ENCODE results near the gene KLRC3.
A peak's percentile ranks its signal among the peaks of the same experiment; 100 is the strongest.
"Not testable (repeated sequence)": the region's sequence is repeated elsewhere in the genome, so short reads cannot be mapped to it uniquely, and the experiment has no call there.

The KLRC3 gene

GRCh38 chr12:10409392-10409791, 11.0 kb downstream of the KLRC3 start, which contains the start of gene KLRC4:
Gene KLRC4 (minus strand): TSS chr12:10409757. CDS start chr12:10409575, 182 bp downstream.
- DNase-seq (ENCODE audit: insufficient read length) (no peak), FAIRE-seq (no peak)
- TF ChIP-seq TAF1 (IDR thresholded peaks at IDR 0.05; ENCODE audit: borderline replicate concordance, low read depth, low read length): no peak

- DNase-seq (ENCODE audit: insufficient read length) (no peak), FAIRE-seq (no peak)
- TF ChIP-seq POLR2A (IDR thresholded peaks at IDR 0.05; ENCODE audit: low read depth, low read length): no peak
- no peak for TF ChIP-seq TAF1 (IDR thresholded peaks at IDR 0.05; ENCODE audit: borderline replicate concordance, low read depth, low read length)
- no peak for TF ChIP-seq POLR2AphosphoS5 (IDR thresholded peaks at IDR 0.05; ENCODE audit: low read depth, low read length)
Observed at GRCh38 chr12:10408842-10409241, 11.6 kb downstream of the KLRC3 start.

GRCh38 chr12:10406725-10407124, 13.7 kb downstream of the KLRC3 start:
- DNase-seq (ENCODE audit: insufficient read length) (no peak), FAIRE-seq (peak; percentile 24)

DNA sequence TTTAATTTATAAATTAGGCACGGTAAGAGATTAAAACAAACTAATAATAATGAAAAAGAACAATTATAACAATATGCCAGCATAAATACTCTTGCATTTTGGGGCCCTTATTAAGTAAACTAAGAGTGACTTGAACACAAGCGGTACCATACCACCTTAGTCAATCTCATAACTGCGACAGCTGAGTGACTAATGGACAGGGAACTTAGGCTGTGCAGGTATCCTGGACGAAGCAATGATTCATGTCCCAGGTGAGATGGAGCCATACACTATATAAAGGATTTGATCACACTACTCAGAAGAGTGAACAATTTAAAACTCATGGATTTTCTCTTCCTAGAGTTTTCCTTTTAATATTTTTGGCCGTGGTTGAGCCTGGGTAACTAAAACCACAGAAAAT, 15.1 kb downstream of the KLRC3 start:
- TF ChIP-seq TAF1 (IDR thresholded peaks at IDR 0.05; ENCODE audit: borderline replicate concordance, low read depth, low read length) (no peak), POLR2AphosphoS5 (IDR thresholded peaks at IDR 0.05; ENCODE audit: low read depth, low read length) (no peak), POLR2A (IDR thresholded peaks at IDR 0.05; ENCODE audit: low read depth, low read length) (no peak)
- DNase-seq (ENCODE audit: insufficient read length) (no peak), FAIRE-seq (no peak)

More at GRCh38 chr12:10406725-10407124, 13.7 kb downstream of the KLRC3 start:
- TF ChIP-seq TAF1 (IDR thresholded peaks at IDR 0.05; ENCODE audit: borderline replicate concordance, low read depth, low read length): no peak
- no peak for TF ChIP-seq POLR2AphosphoS5 (IDR thresholded peaks at IDR 0.05; ENCODE audit: low read depth, low read length)
- TF ChIP-seq POLR2A (IDR thresholded peaks at IDR 0.05; ENCODE audit: low read depth, low read length): no peak

DNA sequence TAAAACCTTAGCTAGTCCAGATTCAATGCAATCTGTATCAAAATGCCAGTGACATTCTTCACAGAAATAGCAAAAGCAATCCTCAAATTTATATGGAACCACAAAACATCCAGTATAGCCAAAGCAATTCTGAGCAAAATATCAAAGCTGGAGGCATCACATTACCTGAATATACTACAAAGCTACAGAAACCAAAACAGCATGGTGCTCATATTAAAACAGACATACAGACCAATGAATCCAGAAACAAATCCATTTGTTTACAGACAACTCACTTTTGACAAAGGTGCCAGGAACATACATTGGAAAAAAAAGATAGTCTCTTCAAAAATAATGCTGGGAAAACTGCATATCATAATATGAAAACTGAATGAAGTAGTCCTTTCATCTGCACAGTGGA, 15.6 kb downstream of the KLRC3 start:
- FAIRE-seq (no peak), DNase-seq (ENCODE audit: insufficient read length) (no peak)
- TF ChIP-seq TAF1 (IDR thresholded peaks at IDR 0.05; ENCODE audit: borderline replicate concordance, low read depth, low read length) (no peak), POLR2A (IDR thresholded peaks at IDR 0.05; ENCODE audit: low read depth, low read length) (no peak), POLR2AphosphoS5 (IDR thresholded peaks at IDR 0.05; ENCODE audit: low read depth, low read length) (no peak)

DNA sequence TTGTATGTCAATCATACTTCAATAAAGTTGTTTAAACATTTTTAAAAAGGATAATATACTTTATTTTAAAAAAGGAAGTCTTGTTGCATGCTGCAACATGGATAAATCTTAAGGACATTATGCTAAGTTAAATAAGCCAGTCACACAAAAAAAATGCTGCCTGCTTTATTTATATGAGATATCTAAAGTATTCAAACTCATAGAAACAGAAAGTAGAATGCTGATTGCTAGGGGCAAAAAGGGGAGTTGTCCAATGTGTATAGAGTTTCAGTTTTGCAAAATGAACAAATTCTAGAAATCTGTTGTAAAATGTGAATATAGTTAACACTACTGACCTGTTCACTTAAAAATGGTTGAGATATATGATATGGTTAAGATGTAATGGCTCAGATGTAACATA, 19.6 kb downstream of the KLRC3 start:
- DNase-seq (ENCODE audit: insufficient read length) (no peak), FAIRE-seq (no peak)
- no peak for TF ChIP-seq TAF1 (IDR thresholded peaks at IDR 0.05; ENCODE audit: borderline replicate concordance, low read depth, low read length)
- TF ChIP-seq POLR2A (IDR thresholded peaks at IDR 0.05; ENCODE audit: low read depth, low read length): no peak

DNA sequence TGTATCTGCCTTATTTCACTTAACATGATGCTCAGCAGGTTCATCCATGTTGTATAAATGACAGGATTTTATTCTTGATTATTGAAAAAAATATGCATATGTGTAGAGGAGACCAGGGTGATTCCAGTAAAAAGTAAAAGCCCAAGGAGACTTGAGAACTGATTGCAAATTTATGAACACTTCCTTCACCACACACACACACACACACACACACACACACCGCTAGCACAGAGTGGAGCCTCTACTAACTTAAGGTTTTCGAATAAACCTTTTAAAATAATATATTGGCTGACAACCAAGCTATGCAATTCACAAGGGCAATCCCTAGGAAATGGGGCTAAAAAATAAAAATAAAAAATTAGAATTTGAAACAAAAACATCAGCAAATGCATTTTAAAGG, 22.2 kb downstream of the KLRC3 start:
- DNase-seq (ENCODE audit: insufficient read length) (no peak), FAIRE-seq (no peak)
- no peak for TF ChIP-seq POLR2A (IDR thresholded peaks at IDR 0.05; ENCODE audit: low read depth, low read length)
- no peak for TF ChIP-seq TAF1 (IDR thresholded peaks at IDR 0.05; ENCODE audit: borderline replicate concordance, low read depth, low read length)
- no peak for TF ChIP-seq POLR2AphosphoS5 (IDR thresholded peaks at IDR 0.05; ENCODE audit: low read depth, low read length)

- DNase-seq (ENCODE audit: insufficient read length) (no peak), FAIRE-seq (no peak)
- TF ChIP-seq POLR2AphosphoS5 (IDR thresholded peaks at IDR 0.05; ENCODE audit: low read depth, low read length) (no peak), TAF1 (IDR thresholded peaks at IDR 0.05; ENCODE audit: borderline replicate concordance, low read depth, low read length) (no peak), POLR2A (IDR thresholded peaks at IDR 0.05; ENCODE audit: low read depth, low read length) (no peak)
Observed at GRCh38 chr12:10397296-10397695, 23.1 kb downstream of the KLRC3 start.

DNA sequence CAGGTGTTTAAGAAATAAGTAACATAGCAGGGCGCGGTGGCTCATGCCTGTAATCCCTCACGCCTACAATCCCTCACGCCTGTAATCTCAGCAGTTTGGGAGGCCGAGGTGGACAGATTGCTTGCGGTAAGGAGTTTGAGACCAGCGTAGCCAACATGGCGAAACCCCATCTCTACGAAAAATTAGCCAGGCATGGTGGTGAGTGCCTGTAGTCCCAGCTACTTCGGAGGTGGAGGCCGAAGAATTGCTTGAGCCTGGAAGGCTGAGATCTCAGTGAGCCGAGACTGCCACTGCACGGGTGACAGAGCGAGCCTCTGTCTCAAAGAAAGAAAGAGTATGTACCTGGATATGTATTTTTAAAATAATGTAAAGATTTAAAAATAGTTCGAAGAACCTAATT, 24.2 kb downstream of the KLRC3 start:
- FAIRE-seq; DNase-seq (ENCODE audit: insufficient read length): not testable (repeated sequence)

- FAIRE-seq (peak; percentile 88), DNase-seq (ENCODE audit: insufficient read length) (no peak)
- TF ChIP-seq TAF1 (IDR thresholded peaks at IDR 0.05; ENCODE audit: borderline replicate concordance, low read depth, low read length) (no peak), POLR2AphosphoS5 (IDR thresholded peaks at IDR 0.05; ENCODE audit: low read depth, low read length) (no peak), POLR2A (IDR thresholded peaks at IDR 0.05; ENCODE audit: low read depth, low read length) (no peak)
Observed at GRCh38 chr12:10395390-10395998, 24.9 kb downstream of the KLRC3 start.

GRCh38 chr12:10394531-10395152, 25.8 kb downstream of the KLRC3 start:
- not testable (repeated sequence) for FAIRE-seq; DNase-seq (ENCODE audit: insufficient read length)

DNA sequence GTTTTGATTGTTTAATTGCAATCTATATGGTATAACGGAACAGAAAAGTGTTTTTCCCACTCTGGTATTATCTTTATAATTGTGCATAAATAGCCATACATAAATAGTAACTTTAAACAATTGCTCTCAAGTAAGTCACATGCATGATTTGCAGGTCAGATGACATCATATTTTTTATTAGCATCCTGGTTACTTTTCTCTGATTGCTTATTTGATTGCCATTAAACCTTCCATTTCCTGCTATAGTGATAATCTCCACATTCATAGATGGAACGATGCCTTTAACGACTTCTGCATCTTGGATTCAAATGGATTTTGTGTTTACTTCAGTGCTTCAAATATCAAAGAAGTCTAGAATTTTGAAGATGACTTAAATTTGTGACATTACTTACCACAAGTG, 27.1 kb downstream of the KLRC3 start:
- FAIRE-seq (no peak), DNase-seq (ENCODE audit: insufficient read length) (no peak)
- TF ChIP-seq POLR2AphosphoS5 (IDR thresholded peaks at IDR 0.05; ENCODE audit: low read depth, low read length): no peak
- TF ChIP-seq POLR2A (IDR thresholded peaks at IDR 0.05; ENCODE audit: low read depth, low read length): no peak
- TF ChIP-seq TAF1 (IDR thresholded peaks at IDR 0.05; ENCODE audit: borderline replicate concordance, low read depth, low read length): no peak
